Fibroblast of skin of right quadriceps (primary cell): ENCODE results near the gene ST3GAL3.
"Not testable (repeated sequence)": the region's sequence is repeated elsewhere in the genome, so short reads cannot be mapped to it uniquely, and the experiment has no call there.

Experiments
- DNase-seq: peaks from one replicate; pipeline ENCODE4 v3.0.0-alpha.2; 2013

ST3GAL3 gene

GRCh38 chr1:43828574-43828973, 121.2 kb downstream of the ST3GAL3 start:
- no peak for DNase-seq

DNA sequence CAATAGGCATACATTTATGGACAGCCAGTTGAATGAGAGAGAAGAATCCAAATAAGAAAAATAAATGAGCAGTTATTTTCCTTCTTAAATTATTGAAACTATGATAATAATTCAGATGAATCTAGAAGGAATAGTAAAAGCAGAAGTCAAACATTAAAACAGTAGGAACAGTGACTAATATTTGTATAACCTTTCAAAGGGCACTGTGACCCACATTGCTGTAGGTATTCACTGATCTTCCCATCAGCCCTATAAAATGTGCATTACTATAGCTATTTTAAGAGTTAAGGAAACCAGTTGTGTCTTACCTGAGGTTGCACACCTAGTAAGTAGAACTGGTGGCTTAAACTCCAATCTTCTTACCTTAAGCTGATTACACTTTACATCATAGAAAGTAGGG, 123.5 kb downstream of the ST3GAL3 start:
- no peak for DNase-seq

- DNase-seq = no peak
Measured at GRCh38 chr1:43831851-43832250, 124.5 kb downstream of the ST3GAL3 start.

DNA sequence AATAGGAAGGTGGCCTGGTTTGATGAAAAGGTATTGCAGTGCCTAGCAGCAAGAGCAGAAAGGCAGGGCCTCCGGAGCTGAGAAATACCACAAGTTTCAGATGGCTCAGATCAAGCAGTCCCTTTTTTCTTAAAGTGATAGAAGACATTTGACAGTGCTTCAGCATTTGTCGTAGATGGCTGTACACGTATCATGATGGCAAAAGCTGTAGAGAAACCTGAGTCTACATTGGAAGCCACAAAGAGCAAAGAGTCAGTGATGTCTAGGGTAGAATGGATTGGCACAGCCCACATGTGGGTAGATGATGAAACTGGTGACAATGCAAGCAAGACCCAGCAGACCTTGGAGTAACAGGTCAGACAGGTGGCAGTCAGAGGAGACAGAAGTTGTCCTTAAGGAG, 124.9 kb downstream of the ST3GAL3 start:
- DNase-seq = no peak

- DNase-seq = no peak
Measured at GRCh38 chr1:43832998-43833397, 125.7 kb downstream of the ST3GAL3 start.

DNA sequence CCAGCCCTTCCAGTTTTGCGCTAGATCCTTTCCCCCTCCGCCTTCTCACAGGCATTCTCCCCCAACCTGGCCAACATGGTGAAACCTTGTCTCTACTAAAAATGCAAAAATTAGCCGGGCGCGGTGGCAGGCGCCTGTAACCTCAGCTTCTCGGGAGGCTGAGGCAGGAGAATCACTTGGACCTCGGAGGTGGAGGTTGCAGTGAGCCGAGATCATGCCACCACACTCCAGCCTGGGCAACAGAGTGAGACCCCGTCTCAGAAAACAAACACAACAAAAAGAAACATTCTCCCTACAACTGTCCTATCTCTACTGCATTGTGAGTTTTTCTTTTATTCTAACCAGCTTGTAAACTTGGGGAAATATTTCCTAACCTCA, 126.6 kb downstream of the ST3GAL3 start:
- DNase-seq = not testable (repeated sequence)

DNA sequence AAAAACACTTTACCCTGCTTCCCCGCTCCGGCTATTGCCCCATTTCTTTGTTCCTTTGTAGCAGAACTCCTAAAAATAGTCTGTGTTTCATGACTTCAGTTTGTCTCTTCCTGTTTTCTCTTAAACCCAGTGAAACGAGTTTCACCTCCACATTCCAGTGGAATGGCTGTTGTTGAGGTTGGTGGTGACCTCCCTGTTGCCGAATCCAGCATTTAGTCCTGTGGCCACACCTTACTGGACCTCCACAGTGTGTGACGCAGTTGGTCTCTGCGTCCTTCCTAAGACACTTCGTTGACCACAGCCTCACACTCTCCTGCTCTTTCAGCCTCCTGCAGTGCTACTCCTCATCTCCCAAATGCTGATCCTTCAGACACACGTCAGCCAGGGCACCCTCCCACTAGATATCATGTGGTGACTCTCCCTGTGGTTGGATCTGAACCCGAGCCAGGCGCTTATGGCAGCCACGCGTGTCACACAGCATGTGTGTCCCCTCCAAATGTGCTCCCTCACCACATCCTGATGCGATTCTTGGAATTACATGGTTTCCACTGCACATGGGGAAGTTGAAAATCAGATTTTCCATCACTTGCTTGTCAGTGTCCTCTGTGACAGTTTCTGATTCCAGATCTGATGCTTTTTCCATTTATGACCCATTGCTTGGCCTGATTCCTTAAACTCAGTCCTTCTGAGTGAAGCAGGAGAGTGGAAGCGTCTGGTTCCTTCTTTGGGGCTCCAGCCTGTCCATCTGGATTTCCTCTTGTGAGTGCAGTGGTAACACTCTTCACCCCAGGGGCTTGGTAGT, 127.1 kb downstream of the ST3GAL3 start:
- DNase-seq = peak; percentile 75

- peak; percentile 82 for DNase-seq
Measured at GRCh38 chr1:43835082-43836021, 128.0 kb downstream of the ST3GAL3 start.

DNA sequence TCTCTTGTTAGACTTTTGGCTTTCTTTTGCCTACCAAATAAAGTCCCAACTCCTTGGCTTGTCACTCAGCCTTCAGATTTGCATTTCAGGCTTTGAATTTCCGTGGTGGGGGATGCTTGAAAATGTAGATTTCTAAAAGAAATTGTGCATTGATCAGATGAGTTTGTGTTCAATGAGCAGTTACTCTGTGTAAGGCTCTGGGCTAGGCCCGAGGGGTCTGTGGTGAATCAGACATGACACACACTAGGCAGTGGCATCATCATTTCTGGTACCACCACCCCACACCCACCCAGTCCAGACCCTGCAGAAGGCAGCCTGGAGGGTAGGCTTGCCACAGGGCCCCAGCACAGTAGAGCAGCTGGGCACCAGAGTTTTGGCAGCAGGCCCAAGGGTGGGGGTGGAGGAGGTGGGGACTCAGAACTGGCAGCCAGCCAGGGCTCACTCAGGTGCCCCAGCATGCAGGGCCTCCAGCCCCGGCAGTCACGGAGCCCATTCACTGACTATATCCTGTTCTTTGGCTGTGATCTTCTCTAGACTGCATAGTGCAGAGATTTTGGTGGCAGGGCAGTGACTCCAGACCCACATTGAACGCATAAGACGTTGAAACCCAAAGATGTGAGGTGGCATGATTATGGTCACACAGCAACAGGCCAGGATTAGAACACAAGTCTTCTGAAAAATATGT, 129.1 kb downstream of the ST3GAL3 start:
- DNase-seq = peak; percentile 37

DNA sequence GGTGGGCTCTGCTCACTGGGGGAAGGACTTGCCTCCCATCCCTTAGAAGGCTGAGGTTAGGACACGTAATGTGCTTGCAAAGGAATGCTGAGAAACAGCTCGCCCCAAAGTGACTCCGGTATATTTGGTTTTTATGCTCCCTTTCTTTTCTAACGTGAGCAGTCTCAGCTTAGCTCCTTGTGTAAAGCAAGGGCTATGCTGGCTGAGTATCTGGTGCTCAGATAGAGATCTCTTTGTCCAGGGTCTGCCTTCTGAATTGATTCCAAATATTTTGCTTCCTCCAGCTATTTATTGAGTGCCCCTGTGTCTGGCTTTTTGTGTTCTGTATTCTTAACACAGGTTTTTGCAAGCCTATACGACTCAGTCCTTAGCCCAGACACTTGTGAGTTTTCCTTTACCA, 131.7 kb downstream of the ST3GAL3 start:
- DNase-seq = no peak

- DNase-seq = no peak
Measured at GRCh38 chr1:43841321-43842174, 134.2 kb downstream of the ST3GAL3 start.

- DNase-seq = no peak
Measured at GRCh38 chr1:43842175-43842498, 134.8 kb downstream of the ST3GAL3 start.

DNA sequence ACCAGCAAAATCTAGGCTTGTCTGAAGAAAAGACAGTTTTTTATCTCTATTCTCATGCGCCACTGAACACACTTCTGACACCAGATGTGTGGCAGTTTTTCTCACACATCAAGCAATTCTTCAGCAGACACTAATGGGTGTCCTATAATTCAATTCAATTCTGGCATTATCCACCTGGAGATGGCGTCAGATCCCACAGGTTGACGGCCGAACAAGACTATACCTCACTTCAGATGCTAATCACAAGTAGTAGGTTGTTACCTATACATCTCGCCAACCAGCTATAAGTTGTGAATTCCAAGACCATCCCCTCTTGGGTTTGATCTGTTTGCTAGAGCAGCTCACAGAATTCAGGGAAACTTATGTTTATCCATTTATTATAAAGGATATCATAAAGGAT, 136.3 kb downstream of the ST3GAL3 start:
- DNase-seq = no peak

GRCh38 chr1:43844114-43844513, 136.8 kb downstream of the ST3GAL3 start:
- DNase-seq = no peak

DNA sequence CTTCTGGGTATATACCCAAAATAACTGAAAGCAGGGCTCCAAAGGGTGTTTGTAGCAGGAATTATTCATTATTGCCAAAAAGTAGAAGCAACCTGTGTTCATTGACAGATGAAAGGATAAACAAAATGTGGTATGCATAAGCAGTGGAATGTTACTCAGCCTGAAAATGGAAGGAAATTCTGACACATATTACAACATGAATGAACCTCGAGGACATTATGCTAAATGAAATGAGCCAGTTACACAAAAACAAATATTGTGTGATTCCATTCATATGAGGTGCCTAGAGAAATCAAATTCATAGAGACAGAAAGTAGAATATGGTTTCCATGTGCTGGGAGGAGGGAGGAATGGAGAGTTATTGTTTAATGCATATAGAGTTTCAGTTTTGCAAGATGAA, 140.0 kb downstream of the ST3GAL3 start:
- no peak for DNase-seq

GRCh38 chr1:43847882-43848281, 140.5 kb downstream of the ST3GAL3 start:
- DNase-seq = no peak

DNA sequence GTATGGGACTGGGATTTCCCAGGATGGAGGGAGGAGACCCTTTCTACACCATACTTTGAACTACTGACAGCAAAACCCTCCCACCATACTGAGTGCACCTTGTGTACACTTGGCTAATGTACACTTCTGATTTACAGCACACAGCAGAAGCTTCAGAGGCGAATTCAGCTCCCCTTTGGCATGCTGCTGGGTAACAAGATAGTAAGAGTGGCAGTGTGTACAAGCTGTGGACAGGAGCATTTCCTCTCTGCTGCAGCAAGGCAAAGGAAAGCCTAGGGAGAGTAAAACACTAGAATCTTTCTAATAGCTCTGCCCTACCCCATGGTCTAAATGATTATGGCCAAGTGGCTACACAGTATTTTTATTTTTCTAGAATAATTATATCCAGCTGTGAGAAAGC, 142.3 kb downstream of the ST3GAL3 start:
- no peak for DNase-seq

- no peak for DNase-seq
Measured at GRCh38 chr1:43850591-43851233, 143.4 kb downstream of the ST3GAL3 start.

DNA sequence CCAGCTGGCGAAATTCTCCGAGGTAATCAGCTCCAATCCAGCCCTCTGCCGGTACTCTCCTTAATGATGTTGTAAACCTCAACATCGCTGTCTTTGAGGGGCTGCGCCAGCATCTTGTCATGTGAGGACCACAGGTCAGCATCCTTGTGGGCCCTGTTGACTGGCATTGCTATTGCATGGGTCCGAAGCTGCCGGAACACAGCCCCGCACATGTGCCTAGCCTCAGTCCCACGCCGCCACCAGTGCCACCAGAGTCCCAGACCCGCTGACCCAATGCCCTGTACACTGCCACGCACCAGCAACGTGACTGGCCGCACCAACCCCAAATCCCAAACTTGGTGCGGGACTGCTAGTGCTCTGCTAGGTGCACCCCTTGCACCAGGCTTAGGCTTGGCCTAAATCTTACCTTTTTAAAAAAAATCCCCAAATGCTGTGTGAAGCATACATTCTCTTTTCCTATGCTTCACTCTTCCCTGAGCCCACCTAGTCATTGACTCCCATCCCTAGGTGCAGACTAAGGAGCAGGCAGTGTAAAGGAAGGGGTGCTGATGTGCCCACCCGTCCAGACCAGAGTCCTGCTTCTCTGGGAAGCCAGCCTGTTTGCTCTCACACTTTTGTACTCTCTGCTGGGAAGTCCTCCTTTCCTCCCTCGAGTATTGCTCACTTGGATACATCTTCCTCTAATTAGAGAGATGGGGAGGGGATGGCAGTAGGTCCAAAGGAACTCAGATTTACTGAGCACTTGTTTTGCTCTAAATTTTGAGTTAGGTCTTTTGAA, 144.4 kb downstream of the ST3GAL3 start:
- no peak for DNase-seq

- peak; percentile 87 for DNase-seq
Measured at GRCh38 chr1:43853161-43853921, 146.0 kb downstream of the ST3GAL3 start.
